GM12878 (cell line): ENCODE measurements around the gene CYP4F8. TPM values are rescaled to one million over a fixed set of nuclear protein-coding genes. Genes with fewer than 3 reads are reported as not detected.
"Not testable (repeated sequence)": the region's sequence is repeated elsewhere in the genome, so short reads cannot be mapped to it uniquely, and the experiment has no call there.

Experiments
- ATAC-seq: fragments of 200-7000 bp; cut with Tn5 transposase; 3 replicates; pipeline ENCODE4 v1.9.1; 2020; ENCODE audit warnings: mild to moderate bottlenecking, moderate library complexity
- BruUV-seq: library from RNA; stranded (reverse); fragments of 400-500 nt; replicated peaks from 2 replicates; lab custom pipeline; 2021; lab: Mats Ljungman, UMichigan
- CTCF ChIA-PET: fragments of 300-600 bp; sonication (Branson Sonifier 250); formaldehyde crosslinking; extraction: SDS; loops from one replicate; lab custom pipeline; 2021; ENCODE audit warnings: inconsistent platforms; lab: Yijun Ruan, JAX
- POLR2A ChIA-PET: fragments of 350-600 bp; formaldehyde crosslinking; extraction: SDS; loops from one replicate; lab custom pipeline; 2021; ENCODE audit warnings: inconsistent platforms; lab: Charles Lee
- RAD21 ChIA-PET: fragments of 300-600 bp; sonication (Branson Sonifier 250); formaldehyde crosslinking; loops from one replicate; lab custom pipeline; 2023; ENCODE audit warnings: antibody characterized with exemption; ENCODE audit not compliant: unreplicated experiment; lab: Charles Lee
- SMC1A ChIA-PET: fragments of 300-600 bp; sonication (Branson Sonifier 250); formaldehyde crosslinking; loops from one replicate; lab custom pipeline; 2023; ENCODE audit not compliant: unreplicated experiment, uncharacterized antibody; lab: Charles Lee
- DNase-seq: peaks from one replicate; pipeline ENCODE4 v3.0.0-alpha.2; 2011; ENCODE audit warnings: low read depth, low spot score
- FAIRE-seq: peaks from 3 replicates; lab custom pipeline; 2011; peaks lifted over from hg19 to GRCh38; lab: Jason Lieb, UNC
- H2AFZ ChIP-seq: 2 replicates; pipeline ENCODE4 v1.6.0; 2011; ENCODE audit warnings: low read depth, low read length, control low read depth; ENCODE audit not compliant: control insufficient read depth
- H3K27ac ChIP-seq: 2 replicates; pipeline ENCODE4 v1.5.1; 2011; ENCODE audit warnings: control low read depth; ENCODE audit not compliant: control insufficient read depth, insufficient read depth
- H3K27me3 ChIP-seq, 2 experiments: replicated peaks in 1 of 2; 2 replicates each; pipeline versions ENCODE4 v1.6.0 to v1.6.1; 2011; ENCODE audit warnings: low read length in 1 of 2; ENCODE audit not compliant: control insufficient read depth in 2 of 2, insufficient read depth in 2 of 2
- H3K36me3 ChIP-seq, 2 experiments: 2 replicates each; pipeline ENCODE4 v1.5.1; 2011; ENCODE audit warnings: low read length in 1 of 2; ENCODE audit not compliant: control insufficient read depth in 2 of 2, insufficient read depth in 2 of 2
- H3K4me1 ChIP-seq: 2 replicates; pipeline ENCODE4 v1.6.1; 2011; ENCODE audit warnings: mild to moderate bottlenecking, low read length, moderate library complexity, mixed read lengths; ENCODE audit not compliant: control insufficient read depth, insufficient read depth
- H3K4me2 ChIP-seq: 2 replicates; pipeline ENCODE4 v1.6.0; 2011; ENCODE audit warnings: control low read depth; ENCODE audit not compliant: control insufficient read depth, insufficient read depth
- H3K4me3 ChIP-seq: fragments of 200-600 bp; sonication (generic); 2 replicates; pipeline ENCODE4 v1.5.1; 2016
- H3K79me2 ChIP-seq: 2 replicates; pipeline ENCODE4 v1.6.0; 2011; ENCODE audit warnings: low read length; ENCODE audit not compliant: control insufficient read depth, insufficient read depth
- H3K9ac ChIP-seq: 2 replicates; pipeline ENCODE4 v1.8.0; 2011; ENCODE audit warnings: low read length, control low read depth, mixed read lengths; ENCODE audit not compliant: control insufficient read depth, insufficient read depth
- H3K9me3 ChIP-seq: replicated peaks from 3 replicates; pipeline ENCODE4 v1.5.1; 2011; ENCODE audit warnings: mild to moderate bottlenecking, low read length; ENCODE audit not compliant: control insufficient read depth, insufficient read depth
- H4K20me1 ChIP-seq: 2 replicates; pipeline ENCODE4 v1.6.0; 2011; ENCODE audit not compliant: control insufficient read depth, insufficient read depth
- CBFB ChIP-seq: IDR thresholded peaks from 2 replicates; pipeline ENCODE4 v1.6.1; 2016; ENCODE audit warnings: antibody characterized with exemption, low read depth
- MTA3 ChIP-seq: IDR thresholded peaks from 2 replicates; pipeline ENCODE4 v1.6.1; 2012; ENCODE audit warnings: low read length, inconsistent platforms, borderline replicate concordance
- NR2C2 ChIP-seq: IDR thresholded peaks from 2 replicates; pipeline ENCODE4 v1.6.1; 2011; ENCODE audit warnings: borderline replicate concordance, low read depth; ENCODE audit not compliant: control insufficient read depth, insufficient read length
- ZNF24 ChIP-seq: fragments of 450-650 bp; IDR thresholded peaks from 2 replicates; pipeline ENCODE4 v1.6.1; 2017; ENCODE audit warnings: antibody characterized with exemption, mild to moderate bottlenecking
- WGBS: methylation state at CpG from one replicate; pipeline ENCODE4 v1.1.6; 2016; ENCODE audit warnings: low lambda C conversion rate; ENCODE audit not compliant: insufficient replicate concordance, insufficient coverage; ENCODE audit errors: missing lambda C conversion rate; 5-methylcytosine and 5-hydroxymethylcytosine counted together
- in situ Hi-C: fragments of 300-500 bp; cut with MboI; formaldehyde crosslinking; loops from 9 replicates; pipeline ENCODE4 v1.14.3; 2018; ENCODE audit warnings: mixed read lengths
- intact Hi-C: fragments of 100-400 bp; cut with micrococcal nuclease; formaldehyde crosslinking; loops from one replicate; pipeline ENCODE4 v1.14.2; 2022; ENCODE audit not compliant: unreplicated experiment
- polyA plus RNA-seq, 11 experiments: library from polyadenylated mRNA; depleted of rRNA in 4 of 11; unstranded in 6 of 11; stranded (reverse) in 5 of 11; fragments of >200 nt; fragmentation: Nextera tagmentation in 4 of 11; fragmentation: Illumina TruSeq in 1 of 11; extraction: Ambion mirVana in 4 of 11; extraction: Trizol in 1 of 11; gene quantifications; 1 replicate in 1 of 11; 2 replicates in 10 of 11; pipeline versions ENCODE4 v1.2.1 to v1.2.3, GENCODE V29; 2011 to 2016; ENCODE audit warnings: inconsistent platforms in 2 of 11, missing spikeins in 2 of 11, low read depth in 1 of 11
- total RNA-seq, 4 experiments: library from RNA; depleted of rRNA in 3 of 4; stranded (reverse); fragments of >200 nt in 3 of 4; fragmentation: Illumina TruSeq in 1 of 4; extraction: Trizol in 1 of 4; gene quantifications; 2 replicates each; pipeline versions ENCODE4 v1.2.1 to v1.2.3, GENCODE V29; 2013 to 2021
- TF ChIP-seq, protein P1 (sequence below): fragments of 450-650 bp; IDR thresholded peaks from 2 replicates; pipeline ENCODE4 v1.6.1; 2017; ENCODE audit warnings: mild to moderate bottlenecking, moderate library complexity

Gene CYP4F8
- total and polyA plus RNA-seq, 10 of the 15 experiments (the other 5 are each of a cell fraction or from before 2014, with no cell fraction given): not detected

DNA sequence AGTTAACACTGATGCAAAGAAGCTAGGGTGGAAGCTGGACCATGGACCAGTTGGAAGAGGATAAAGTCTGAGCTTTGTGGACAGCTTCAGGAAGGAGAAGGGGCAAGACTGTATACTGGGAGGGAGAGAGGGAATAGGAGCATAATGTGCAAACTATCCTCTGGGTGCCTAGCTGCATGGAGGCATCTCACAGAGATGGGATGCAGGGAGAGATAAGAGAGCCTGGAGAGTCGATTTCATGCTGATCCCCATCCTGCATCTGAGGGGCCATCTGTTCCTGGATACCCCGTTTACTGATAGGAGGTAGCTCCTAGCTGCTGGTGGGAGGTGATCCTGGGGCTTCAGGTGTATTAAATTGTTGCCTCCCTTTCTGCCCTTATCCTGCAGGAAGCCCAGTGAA is 34.5 kb downstream of the CYP4F8 start:
- Histone ChIP-seq H3K27ac (no peak overlapping the region), H3K27me3 (no peaks in the 10 kb centered on the region), H3K9me3 (no peaks in the 10 kb centered on the region; the same call in 2 of the 3 replicates), H3K79me2 (no peaks in the 10 kb centered on the region), H3K4me1 (no peaks in the 10 kb centered on the region), H4K20me1 (no peaks in the 10 kb centered on the region), H2AFZ (no peak overlapping the region), H3K4me2 (no peak overlapping the region), H3K9ac (no peak overlapping the region), H3K4me3 (no peak overlapping the region), H3K36me3 (no peaks in the 10 kb centered on the region)
- DNase-seq (no peak), ATAC-seq (no peak), FAIRE-seq (no peak)
- ChIA-PET SMC1A (no interaction called here), RAD21 (no interaction called here), CTCF (no interaction called here), POLR2A (no interaction called here)
- intact Hi-C loops: no loop called here
- WGBS: 13% methylated on average over 2 of the region's 2 CpGs
- in situ Hi-C loops: loop anchor here (25.0 kb wide), 1 partner anchor 738 kb away; no protein-coding TSS in a partner anchor
- TF ChIP-seq, protein P1, sequence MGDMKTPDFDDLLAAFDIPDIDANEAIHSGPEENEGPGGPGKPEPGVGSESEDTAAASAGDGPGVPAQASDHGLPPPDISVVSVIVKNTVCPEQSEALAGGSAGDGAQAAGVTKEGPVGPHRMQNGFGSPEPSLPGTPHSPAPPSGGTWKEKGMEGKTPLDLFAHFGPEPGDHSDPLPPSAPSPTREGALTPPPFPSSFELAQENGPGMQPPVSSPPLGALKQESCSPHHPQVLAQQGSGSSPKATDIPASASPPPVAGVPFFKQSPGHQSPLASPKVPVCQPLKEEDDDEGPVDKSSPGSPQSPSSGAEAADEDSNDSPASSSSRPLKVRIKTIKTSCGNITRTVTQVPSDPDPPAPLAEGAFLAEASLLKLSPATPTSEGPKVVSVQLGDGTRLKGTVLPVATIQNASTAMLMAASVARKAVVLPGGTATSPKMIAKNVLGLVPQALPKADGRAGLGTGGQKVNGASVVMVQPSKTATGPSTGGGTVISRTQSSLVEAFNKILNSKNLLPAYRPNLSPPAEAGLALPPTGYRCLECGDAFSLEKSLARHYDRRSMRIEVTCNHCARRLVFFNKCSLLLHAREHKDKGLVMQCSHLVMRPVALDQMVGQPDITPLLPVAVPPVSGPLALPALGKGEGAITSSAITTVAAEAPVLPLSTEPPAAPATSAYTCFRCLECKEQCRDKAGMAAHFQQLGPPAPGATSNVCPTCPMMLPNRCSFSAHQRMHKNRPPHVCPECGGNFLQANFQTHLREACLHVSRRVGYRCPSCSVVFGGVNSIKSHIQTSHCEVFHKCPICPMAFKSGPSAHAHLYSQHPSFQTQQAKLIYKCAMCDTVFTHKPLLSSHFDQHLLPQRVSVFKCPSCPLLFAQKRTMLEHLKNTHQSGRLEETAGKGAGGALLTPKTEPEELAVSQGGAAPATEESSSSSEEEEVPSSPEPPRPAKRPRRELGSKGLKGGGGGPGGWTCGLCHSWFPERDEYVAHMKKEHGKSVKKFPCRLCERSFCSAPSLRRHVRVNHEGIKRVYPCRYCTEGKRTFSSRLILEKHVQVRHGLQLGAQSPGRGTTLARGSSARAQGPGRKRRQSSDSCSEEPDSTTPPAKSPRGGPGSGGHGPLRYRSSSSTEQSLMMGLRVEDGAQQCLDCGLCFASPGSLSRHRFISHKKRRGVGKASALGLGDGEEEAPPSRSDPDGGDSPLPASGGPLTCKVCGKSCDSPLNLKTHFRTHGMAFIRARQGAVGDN: no peak
- TF ChIP-seq MTA3 (no peak), NR2C2 (no peak), CBFB (no peak), ZNF24 (no peak)
- BruUV-seq: no TSS peak

GRCh38 chr19:15650123-15650522 is 35.1 kb downstream of the CYP4F8 start:
- H3K27me3 ChIP-seq, POLR2A ChIA-PET, H3K4me1 ChIP-seq, SMC1A ChIA-PET, FAIRE-seq, H3K9me3 ChIP-seq, H3K27ac ChIP-seq, RAD21 ChIA-PET, H3K4me2 ChIP-seq, H3K4me3 ChIP-seq, in situ Hi-C loops, ATAC-seq, BruUV-seq, H3K36me3 ChIP-seq, H3K79me2 ChIP-seq, H2AFZ ChIP-seq, CTCF ChIA-PET, DNase-seq, H3K9ac ChIP-seq, intact Hi-C loops, H4K20me1 ChIP-seq: not testable (repeated sequence)
